ENCODE data around the gene IFT81.
"Not testable (repeated sequence)": the region's sequence is repeated elsewhere in the genome, so short reads cannot be mapped to it uniquely, and the experiment has no call there.

IFT81 gene

GRCh38 chr12:110249105-110249504 lies 124.9 kb downstream of the IFT81 start:
- FAIRE-seq: no peak
- DNase-seq (ENCODE audit: insufficient read length, low spot score): no peak
- TF ChIP-seq CTCF (IDR thresholded peaks at IDR 0.05; ENCODE audit: insufficient read depth, missing control alignments): no peak

GRCh38 chr12:110249716-110250225 lies 125.6 kb downstream of the IFT81 start:
- FAIRE-seq (no peak), DNase-seq (ENCODE audit: insufficient read length, low spot score) (no peak)
- TF ChIP-seq CTCF (IDR thresholded peaks at IDR 0.05; ENCODE audit: insufficient read depth, missing control alignments): no peak

- FAIRE-seq (no peak), DNase-seq (ENCODE audit: insufficient read length, low spot score) (no peak)
- TF ChIP-seq CTCF (IDR thresholded peaks at IDR 0.05; ENCODE audit: insufficient read depth, missing control alignments): no peak
Observed at GRCh38 chr12:110251381-110251780, 127.2 kb downstream of the IFT81 start.

GRCh38 chr12:110252716-110253115 lies 128.6 kb downstream of the IFT81 start:
- DNase-seq (ENCODE audit: insufficient read length, low spot score): no peak
- TF ChIP-seq CTCF (IDR thresholded peaks at IDR 0.05; ENCODE audit: insufficient read depth, missing control alignments): no peak
- FAIRE-seq: no peak

DNA sequence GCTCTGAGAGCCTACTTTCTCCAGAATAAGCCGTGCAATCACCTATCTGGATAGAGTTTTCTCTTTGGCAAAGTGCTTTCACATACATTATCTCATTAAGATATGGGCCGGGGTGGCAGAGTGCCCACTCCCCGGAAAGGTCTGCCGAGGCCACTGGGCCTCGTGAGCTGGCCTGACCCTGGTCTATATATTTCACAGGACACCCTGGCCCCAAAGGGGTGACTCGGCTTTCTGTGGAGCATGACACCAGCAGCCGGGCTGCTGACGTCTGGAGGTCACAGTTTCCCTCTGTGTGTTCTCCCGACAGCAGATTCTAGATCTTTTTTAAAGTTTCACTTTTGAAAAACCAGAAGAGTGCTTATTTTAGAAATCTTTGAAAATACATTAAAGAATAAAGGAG lies 129.0 kb downstream of the IFT81 start:
- DNase-seq (ENCODE audit: insufficient read length, low spot score): no peak
- TF ChIP-seq CTCF (IDR thresholded peaks at IDR 0.05; ENCODE audit: insufficient read depth, missing control alignments): no peak

GRCh38 chr12:110254971-110255540 lies 130.9 kb downstream of the IFT81 start:
- FAIRE-seq: no peak
- no peak for DNase-seq (ENCODE audit: insufficient read length, low spot score)
- TF ChIP-seq CTCF (IDR thresholded peaks at IDR 0.05; ENCODE audit: insufficient read depth, missing control alignments): no peak

More for the DNA sequence above, 129.0 kb downstream of the IFT81 start:
- no peak for FAIRE-seq

DNA sequence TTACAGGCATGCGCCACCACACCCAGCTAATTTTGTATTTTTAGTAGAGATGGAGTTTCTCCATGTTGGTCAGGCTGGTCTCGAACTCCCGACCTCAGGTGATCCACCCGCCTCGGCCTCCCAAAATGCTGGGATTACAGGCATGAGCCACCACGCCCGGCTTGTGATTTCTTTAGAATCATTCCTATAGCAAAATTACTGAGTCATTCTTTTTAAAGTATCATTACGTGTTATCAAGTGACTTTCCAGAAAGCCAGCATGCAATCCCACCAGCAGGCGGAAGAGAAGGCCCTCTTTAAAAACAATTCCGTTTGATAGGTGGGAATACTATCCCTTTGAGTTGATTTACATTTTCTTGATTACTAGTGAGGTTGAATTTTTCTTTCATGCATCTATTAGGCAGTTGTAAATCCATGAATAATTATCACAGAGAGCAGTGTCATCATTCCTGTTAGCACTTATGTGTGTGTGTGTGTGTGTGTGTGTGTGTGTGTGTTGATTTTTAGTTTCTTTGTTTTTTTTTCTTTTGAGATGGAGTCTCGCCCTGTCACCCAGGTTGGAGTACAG lies 131.8 kb downstream of the IFT81 start:
- FAIRE-seq; DNase-seq (ENCODE audit: insufficient read length, low spot score): not testable (repeated sequence)

Measured in D721Med (cell line).